ENCODE results near the gene RCAN3.
"Not testable (repeated sequence)": the region's sequence is repeated elsewhere in the genome, so short reads cannot be mapped to it uniquely, and the experiment has no call there.

The RCAN3 gene

GRCh38 chr1:24487455-24487854, 15.2 kb upstream of the RCAN3 start:
- DNase-seq (ENCODE audit: insufficient read length) (no peak), FAIRE-seq (no peak)

GRCh38 chr1:24488159-24488558, 14.5 kb upstream of the RCAN3 start:
- not testable (repeated sequence) for DNase-seq (ENCODE audit: insufficient read length)

More at GRCh38 chr1:24487455-24487854, 15.2 kb upstream of the RCAN3 start:
- TF ChIP-seq POLR2AphosphoS5 (IDR thresholded peaks at IDR 0.05; ENCODE audit: low read depth, low read length) (no peak), TAF1 (IDR thresholded peaks at IDR 0.05; ENCODE audit: borderline replicate concordance, low read depth, low read length) (no peak)

GRCh38 chr1:24489674-24490073, 13.0 kb upstream of the RCAN3 start:
- TF ChIP-seq POLR2A (IDR thresholded peaks at IDR 0.05; ENCODE audit: low read depth, low read length) (no peak), TAF1 (IDR thresholded peaks at IDR 0.05; ENCODE audit: borderline replicate concordance, low read depth, low read length) (no peak), POLR2AphosphoS5 (IDR thresholded peaks at IDR 0.05; ENCODE audit: low read depth, low read length) (no peak)
- FAIRE-seq (no peak), DNase-seq (ENCODE audit: insufficient read length) (no peak)

More at GRCh38 chr1:24488159-24488558, 14.5 kb upstream of the RCAN3 start:
- not testable (repeated sequence) for FAIRE-seq

- no peak for FAIRE-seq
These were observed 12.4 kb upstream of the RCAN3 start for GRCh38 chr1:24490101-24490781.

GRCh38 chr1:24491577-24492360, 10.9 kb upstream of the RCAN3 start:
- TF ChIP-seq TAF1 (IDR thresholded peaks at IDR 0.05; ENCODE audit: borderline replicate concordance, low read depth, low read length) (no peak), POLR2AphosphoS5 (IDR thresholded peaks at IDR 0.05; ENCODE audit: low read depth, low read length) (no peak), POLR2A (IDR thresholded peaks at IDR 0.05; ENCODE audit: low read depth, low read length) (no peak)
- DNase-seq (ENCODE audit: insufficient read length), result no peak
- no peak for FAIRE-seq

More at GRCh38 chr1:24490101-24490781, 12.4 kb upstream of the RCAN3 start:
- DNase-seq (ENCODE audit: insufficient read length), result no peak
- TF ChIP-seq TAF1 (IDR thresholded peaks at IDR 0.05; ENCODE audit: borderline replicate concordance, low read depth, low read length) (no peak), POLR2AphosphoS5 (IDR thresholded peaks at IDR 0.05; ENCODE audit: low read depth, low read length) (no peak), POLR2A (IDR thresholded peaks at IDR 0.05; ENCODE audit: low read depth, low read length) (no peak)

- DNase-seq (ENCODE audit: insufficient read length); FAIRE-seq: not testable (repeated sequence)
These were observed 9.7 kb upstream of the RCAN3 start for GRCh38 chr1:24492935-24493334.

GRCh38 chr1:24493785-24494184, 8.9 kb upstream of the RCAN3 start:
- DNase-seq (ENCODE audit: insufficient read length) (no peak), FAIRE-seq (no peak)
- no peak for TF ChIP-seq POLR2AphosphoS5 (IDR thresholded peaks at IDR 0.05; ENCODE audit: low read depth, low read length)
- TF ChIP-seq POLR2A (IDR thresholded peaks at IDR 0.05; ENCODE audit: low read depth, low read length), result no peak
- no peak for TF ChIP-seq TAF1 (IDR thresholded peaks at IDR 0.05; ENCODE audit: borderline replicate concordance, low read depth, low read length)

- DNase-seq (ENCODE audit: insufficient read length) (no peak), FAIRE-seq (no peak)
- TF ChIP-seq POLR2AphosphoS5 (IDR thresholded peaks at IDR 0.05; ENCODE audit: low read depth, low read length) (no peak), TAF1 (IDR thresholded peaks at IDR 0.05; ENCODE audit: borderline replicate concordance, low read depth, low read length) (no peak), POLR2A (IDR thresholded peaks at IDR 0.05; ENCODE audit: low read depth, low read length) (no peak)
These were observed 4.0 kb upstream of the RCAN3 start for GRCh38 chr1:24498589-24498988.

GRCh38 chr1:24500448-24501048, 2.1 kb upstream of the RCAN3 start:
- no peak for DNase-seq (ENCODE audit: insufficient read length)
- TF ChIP-seq POLR2AphosphoS5 (IDR thresholded peaks at IDR 0.05; ENCODE audit: low read depth, low read length) (no peak), POLR2A (IDR thresholded peaks at IDR 0.05; ENCODE audit: low read depth, low read length) (no peak), TAF1 (IDR thresholded peaks at IDR 0.05; ENCODE audit: borderline replicate concordance, low read depth, low read length) (no peak)
- FAIRE-seq, result no peak

GRCh38 chr1:24501371-24502064, 1.1 kb upstream of the RCAN3 start:
- no peak for DNase-seq (ENCODE audit: insufficient read length)
- no peak for TF ChIP-seq TAF1 (IDR thresholded peaks at IDR 0.05; ENCODE audit: borderline replicate concordance, low read depth, low read length)
- no peak for FAIRE-seq

- TF ChIP-seq POLR2A (IDR thresholded peaks at IDR 0.05; ENCODE audit: low read depth, low read length), result no peak
- TF ChIP-seq POLR2AphosphoS5 (IDR thresholded peaks at IDR 0.05; ENCODE audit: low read depth, low read length), result no peak
- no peak for TF ChIP-seq TAF1 (IDR thresholded peaks at IDR 0.05; ENCODE audit: borderline replicate concordance, low read depth, low read length)
- DNase-seq (ENCODE audit: insufficient read length) (peak; percentile 45), FAIRE-seq (peak; percentile 42)
These were observed 449 bp upstream of the RCAN3 start for GRCh38 chr1:24502065-24502708.

Measured in GM12892 (cell line).